Stimulated activated CD8-positive, alpha-beta memory T cell treated with anti-CD3 and anti-CD28 coated beads, Interleukin-15, amount 100 ng/mL, for 24 hours (primary cell): Measurements from ENCODE around the gene CISH.
A peak's percentile ranks its signal among the peaks of the same experiment; 100 is the strongest.

Experiments
- DNase-seq: peaks from one replicate; pipeline ENCODE4 v3.0.0-alpha.2; 2020; ENCODE audit warnings: low read depth

CISH gene

GRCh38 chr3:50571486-50571885 is 40.1 kb downstream of the CISH start:
- no peak for DNase-seq

DNA sequence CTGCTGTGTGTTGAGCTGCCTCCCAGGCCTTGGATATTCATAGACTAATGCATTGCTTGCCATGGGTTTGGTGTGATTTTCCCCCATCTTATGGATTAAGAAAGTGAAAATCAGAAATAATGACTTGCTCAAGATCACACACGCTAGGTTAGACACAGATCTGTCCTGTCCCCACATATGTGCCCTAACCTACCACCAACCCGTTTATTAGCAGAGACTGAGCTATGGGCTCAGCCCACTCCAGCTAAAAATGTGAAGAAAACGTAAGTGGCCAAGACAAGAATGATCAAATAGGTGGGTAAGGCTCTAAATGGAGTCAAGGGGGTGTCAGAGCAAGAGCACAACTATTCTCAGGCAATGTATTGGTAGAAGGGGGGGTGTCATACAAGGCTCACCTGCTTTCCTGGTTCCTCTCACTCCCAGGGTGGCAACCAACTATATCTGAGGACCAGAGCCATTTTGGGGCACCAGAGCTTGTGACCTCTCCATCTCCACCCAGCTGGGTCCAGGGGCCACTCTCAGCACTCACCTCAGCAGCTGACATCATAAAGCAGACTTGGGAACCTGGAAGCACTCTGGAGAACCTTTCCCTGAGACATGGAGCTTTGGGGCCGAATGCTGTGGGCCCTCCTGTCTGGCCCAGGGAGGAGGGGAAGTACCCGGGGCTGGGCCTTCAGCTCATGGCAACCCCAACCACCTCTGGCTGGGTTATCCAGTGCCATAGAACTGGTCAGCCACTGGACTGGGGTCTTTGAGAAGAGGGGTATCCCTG is 40.9 kb downstream of the CISH start:
- no peak for DNase-seq

DNA sequence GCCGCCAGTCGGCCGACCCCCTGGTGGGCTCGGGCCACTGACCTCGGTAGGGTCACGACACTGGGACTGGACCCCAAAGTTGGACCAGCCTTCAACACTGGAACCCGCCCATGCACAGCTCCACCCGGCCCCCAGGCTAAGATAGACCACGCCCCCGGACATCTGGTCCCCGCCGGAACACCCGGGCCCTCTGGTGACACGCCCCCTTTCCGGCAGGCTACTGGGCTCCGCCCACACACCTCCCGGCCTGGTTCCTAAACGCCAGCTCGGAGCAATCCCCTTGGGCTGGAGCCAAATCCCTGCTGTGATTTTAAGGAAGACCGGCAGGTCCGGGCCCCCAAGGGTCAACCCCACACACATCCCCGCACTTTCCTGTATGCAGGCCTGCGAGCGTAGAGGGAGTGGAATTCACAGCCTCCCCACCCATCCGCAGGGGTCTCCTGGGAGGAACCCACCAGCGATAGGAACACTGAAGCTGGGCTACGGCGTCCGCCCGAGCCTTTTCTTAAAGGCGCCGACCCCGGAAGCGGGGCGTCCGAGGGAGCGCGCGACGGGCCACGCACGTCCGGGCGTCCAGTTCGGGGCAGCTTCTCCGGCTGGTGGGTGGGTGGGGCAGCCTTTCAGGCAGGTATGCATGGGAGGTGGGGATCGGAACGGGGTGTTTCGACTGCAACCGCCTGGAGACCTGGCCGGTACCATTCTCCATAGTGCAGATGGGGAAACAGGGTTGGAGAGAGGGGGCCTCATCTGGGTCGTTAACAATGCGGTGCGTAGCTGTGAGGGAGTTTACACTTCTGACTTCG is 42.4 kb downstream of the CISH start, which contains the start of gene HEMK1:
TSS of gene HEMK1 (plus strand) at position 576 of the 803 bp plus-strand sequence. CDS start 1,583 bp downstream, outside the sequence.
- peak; percentile 84 for DNase-seq

DNA sequence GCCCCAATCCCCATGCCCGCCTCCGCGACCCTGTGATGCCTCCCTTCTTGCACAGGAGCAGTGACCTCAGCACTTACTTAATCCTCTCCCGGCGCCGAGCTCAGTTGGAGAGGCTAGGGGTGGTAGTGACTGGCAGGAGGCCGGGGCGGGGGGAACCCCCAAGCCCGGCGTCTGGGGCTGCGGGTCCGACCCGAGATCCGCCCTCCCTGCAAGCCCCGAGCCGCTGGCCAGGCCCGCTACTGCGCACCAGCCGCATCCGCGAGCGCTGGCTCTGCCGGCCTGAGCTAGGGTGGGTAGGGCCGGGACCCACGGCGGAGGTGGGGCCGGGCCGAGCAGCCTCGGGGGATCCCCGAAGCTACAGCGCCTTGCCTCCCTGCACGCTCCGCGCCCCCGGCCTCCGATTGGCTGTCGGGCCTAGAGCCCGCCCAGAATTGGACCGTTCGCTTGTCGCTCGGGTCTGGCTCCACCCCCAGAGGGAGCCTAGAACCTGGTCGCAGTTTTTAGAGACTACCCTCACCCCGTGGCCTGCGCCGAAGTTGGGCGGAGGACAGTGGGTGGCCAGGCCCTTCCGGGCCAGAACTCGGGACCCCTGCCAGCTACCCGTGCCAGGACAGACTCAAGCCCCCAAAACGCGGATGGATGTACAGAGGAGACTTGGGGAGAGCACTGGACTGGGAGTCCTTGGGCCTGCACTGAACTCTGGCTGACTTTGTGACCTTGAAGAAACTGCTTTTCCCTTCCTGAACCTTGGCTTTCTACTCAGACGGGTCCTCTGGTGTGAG is 44.0 kb downstream of the CISH start, which contains the start of gene C3orf18:
TSS of gene C3orf18 (minus strand) at position 362 of the 782 bp plus-strand sequence. CDS start 2,048 bp downstream, outside the sequence.
- peak; percentile 89 for DNase-seq

- no peak for DNase-seq
These were observed 44.6 kb downstream of the CISH start for GRCh38 chr3:50567011-50567385.

- DNase-seq, result no peak
These were observed 47.3 kb downstream of the CISH start for GRCh38 chr3:50564321-50564720.

DNA sequence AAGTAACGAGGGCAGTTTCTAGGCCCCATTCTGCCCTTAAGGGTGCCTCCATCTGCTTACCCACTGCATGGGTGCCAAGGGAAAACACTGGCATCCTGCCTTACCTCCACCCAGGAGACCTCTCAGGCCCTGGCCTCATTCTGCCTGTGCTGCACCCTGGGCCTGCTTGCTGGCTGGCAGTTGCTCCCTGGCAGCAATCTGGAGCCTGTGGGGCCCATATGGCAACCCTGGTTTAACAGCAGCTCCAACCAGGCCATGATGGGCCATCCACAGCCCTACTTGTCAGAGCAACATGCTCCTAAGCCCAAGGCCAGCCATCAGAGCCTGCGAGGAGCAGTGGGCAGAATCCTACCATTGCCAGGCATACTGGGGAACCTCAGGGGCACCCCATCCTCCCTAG is 47.7 kb downstream of the CISH start:
- DNase-seq, result no peak

DNA sequence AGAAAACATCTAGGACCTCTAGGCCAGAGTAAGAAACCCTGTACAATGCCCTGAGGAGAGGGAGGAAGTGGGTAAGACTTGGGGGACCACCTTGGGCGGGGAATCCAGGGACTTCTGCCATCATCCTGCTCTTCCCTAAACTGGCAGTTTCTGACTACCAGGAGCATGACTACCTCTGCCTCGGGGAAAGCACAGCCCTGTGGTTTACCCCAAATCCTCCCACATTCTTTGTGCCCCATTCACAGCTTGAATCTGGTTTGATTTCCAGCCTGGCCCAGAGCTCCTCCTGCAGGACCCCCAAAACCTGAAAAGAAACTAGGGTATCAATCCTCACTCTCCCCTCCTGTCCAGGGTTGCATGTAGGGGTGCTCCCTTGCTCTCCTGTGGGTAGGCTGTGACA is 48.7 kb downstream of the CISH start:
- DNase-seq, result no peak

- no peak for DNase-seq
These were observed 51.9 kb downstream of the CISH start for GRCh38 chr3:50559702-50560101.

- DNase-seq, result no peak
These were observed 53.7 kb downstream of the CISH start for GRCh38 chr3:50557915-50558314.

DNA sequence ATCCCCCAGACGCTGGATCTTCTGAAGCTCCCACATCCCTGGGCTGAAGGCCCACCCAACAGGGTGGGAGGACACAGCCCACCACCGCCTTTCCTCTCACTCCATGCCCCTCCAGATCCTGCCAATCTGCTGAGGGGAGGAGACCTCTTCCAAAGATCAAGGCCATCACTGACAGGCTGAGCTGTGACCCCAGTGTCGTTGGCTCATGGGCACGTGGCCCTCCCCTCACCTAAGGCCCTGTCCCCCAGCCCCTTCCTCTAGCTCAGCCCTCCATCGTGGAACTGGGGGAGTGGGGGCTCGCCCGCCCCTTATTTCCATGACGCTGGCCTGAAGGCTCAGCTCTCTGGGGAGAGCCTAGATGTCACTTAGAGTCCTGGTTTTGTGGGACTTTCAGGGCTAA is 54.5 kb downstream of the CISH start:
- no peak for DNase-seq
